Endothelial cell of umbilical vein (primary cell): ENCODE data around the gene EXOC7. TPM values are rescaled to one million over a fixed set of nuclear protein-coding genes. Genes with fewer than 3 reads are reported as not detected.

Experiments used
- BruUV-seq: library from RNA; stranded (reverse); fragments of 400-500 nt; replicated peaks from 2 replicates; lab custom pipeline; 2021; lab: Mats Ljungman, UMichigan
- CTCF ChIA-PET: fragments of 300-600, 350-600 bp; sonication (Branson Sonifier 250); formaldehyde crosslinking; loops from one replicate; lab custom pipeline; 2021; ENCODE audit warnings: antibody characterized with exemption, inconsistent platforms; lab: Charles Lee
- POLR2A ChIA-PET: fragments of 300-600, 350-600 bp; sonication (Branson Sonifier 250); formaldehyde crosslinking; loops from one replicate; lab custom pipeline; 2021; ENCODE audit warnings: antibody characterized with exemption, inconsistent platforms; lab: Charles Lee
- DNase-seq: peaks from one replicate; pipeline ENCODE4 v3.0.0-alpha.2; 2011; ENCODE audit warnings: low read depth, low spot score
- FAIRE-seq: peaks from 2 replicates; lab custom pipeline; 2011; peaks lifted over from hg19 to GRCh38; lab: Jason Lieb, UNC
- H2AFZ ChIP-seq: 2 replicates; pipeline ENCODE4 v1.6.0; 2012; ENCODE audit warnings: low read depth, low read length, control low read depth, inconsistent platforms
- H3K27ac ChIP-seq: 2 replicates; pipeline ENCODE4 v1.5.1; 2011; ENCODE audit warnings: low read depth, mild to moderate bottlenecking, control low read depth, low read length, moderate library complexity; ENCODE audit not compliant: insufficient read depth
- H3K27me3 ChIP-seq, 2 experiments: 2 replicates each; pipeline versions ENCODE4 v1.6.0 to v1.6.1; 2011; ENCODE audit warnings: low read length in 2 of 2, mixed read lengths in 1 of 2; ENCODE audit not compliant: control insufficient read depth in 2 of 2, insufficient read depth in 2 of 2
- H3K36me3 ChIP-seq, 2 experiments: 2 replicates in 1 of 2; 3 replicates in 1 of 2; pipeline ENCODE4 v1.5.1; 2011; ENCODE audit warnings: low read length in 2 of 2, mild to moderate bottlenecking in 1 of 2, moderate library complexity in 1 of 2; ENCODE audit not compliant: control insufficient read depth in 2 of 2, insufficient read depth in 2 of 2; ENCODE audit errors: extremely low read depth in 1 of 2
- H3K4me1 ChIP-seq: 3 replicates; pipeline ENCODE4 v1.5.1; 2011; ENCODE audit warnings: mild to moderate bottlenecking, low read length; ENCODE audit not compliant: control insufficient read depth, insufficient read depth; ENCODE audit errors: extremely low read depth
- H3K4me2 ChIP-seq: 2 replicates; pipeline ENCODE4 v1.6.1; 2011; ENCODE audit warnings: low read length, control low read depth, mixed read lengths; ENCODE audit not compliant: insufficient read depth
- H3K4me3 ChIP-seq, 3 experiments: fragments of 200-600 bp in 1 of 3; sonication (generic), shearing (Covaris generic) in 1 of 3; replicated peaks in 1 of 3; 2 replicates each; pipeline ENCODE4 v1.5.1; 2011 to 2016; ENCODE audit warnings: control low read depth in 3 of 3, low read length in 3 of 3, mild to moderate bottlenecking in 2 of 3, inconsistent platforms in 1 of 3, low read depth in 1 of 3, moderate library complexity in 1 of 3; ENCODE audit not compliant: insufficient read depth in 1 of 3
- H3K79me2 ChIP-seq: 2 replicates; pipeline ENCODE4 v1.6.0; 2012; ENCODE audit warnings: low read length, inconsistent platforms; ENCODE audit not compliant: control insufficient read depth, insufficient read depth
- H3K9ac ChIP-seq: replicated peaks from 2 replicates; pipeline ENCODE3; 2011; ENCODE audit warnings: low read length, control low read depth; ENCODE audit not compliant: insufficient read depth; ENCODE audit errors: extremely low read depth
- H3K9me1 ChIP-seq: replicated peaks from 3 replicates; pipeline ENCODE4 v1.6.0; 2011; ENCODE audit warnings: mild to moderate bottlenecking, low read length; ENCODE audit not compliant: control insufficient read depth, insufficient read depth; ENCODE audit errors: extremely low read depth
- H3K9me3 ChIP-seq: replicated peaks from 2 replicates; pipeline ENCODE4 v1.5.1; 2012; ENCODE audit warnings: low read length, inconsistent platforms; ENCODE audit not compliant: control insufficient read depth, insufficient read depth
- H4K20me1 ChIP-seq: replicated peaks from 2 replicates; pipeline ENCODE3; 2011; ENCODE audit warnings: mild to moderate bottlenecking, low read length; ENCODE audit not compliant: control insufficient read depth, insufficient read depth; ENCODE audit errors: extremely low read depth
- EZH2 ChIP-seq: IDR thresholded peaks from 2 replicates; pipeline ENCODE4 v1.6.1; 2012; ENCODE audit warnings: borderline replicate concordance, low read depth, mild to moderate bottlenecking, moderate library complexity, low read length, inconsistent platforms; ENCODE audit not compliant: severe bottlenecking
- FOS ChIP-seq: IDR thresholded peaks from 2 replicates; pipeline ENCODE4 v1.6.1; 2011; ENCODE audit warnings: mild to moderate bottlenecking, low read length, moderate library complexity, borderline replicate concordance; ENCODE audit not compliant: insufficient read depth
- GATA2 ChIP-seq: IDR thresholded peaks from 2 replicates; pipeline ENCODE4 v1.7.0; 2011; ENCODE audit warnings: low read depth, mild to moderate bottlenecking, moderate library complexity, mixed read lengths, low read length; ENCODE audit not compliant: insufficient read length, insufficient read depth
- JUN ChIP-seq: IDR thresholded peaks from 2 replicates; pipeline ENCODE4 v1.6.1; 2011; ENCODE audit warnings: borderline replicate concordance, low read depth; ENCODE audit not compliant: insufficient read length, insufficient read depth
- MAX ChIP-seq: IDR thresholded peaks from 2 replicates; pipeline ENCODE4 v1.6.1; 2011; ENCODE audit not compliant: insufficient read depth, insufficient read length
- MYC ChIP-seq: IDR thresholded peaks from one replicate; pipeline ENCODE4 v1.6.1; 2011; ENCODE audit warnings: mild to moderate bottlenecking, low read depth, low read length
- POLR2A ChIP-seq: IDR thresholded peaks from 2 replicates; pipeline ENCODE4 v1.6.1; 2012; ENCODE audit warnings: low read depth, mild to moderate bottlenecking, control low read depth, low read length
- POLR2AphosphoS5 ChIP-seq: IDR thresholded peaks from 2 replicates; pipeline ENCODE4 v1.6.1; 2012; ENCODE audit warnings: low read depth, mild to moderate bottlenecking, control low read depth, low read length, moderate library complexity; ENCODE audit not compliant: insufficient read depth
- dilution Hi-C: fragments of 300-500 bp; cut with MboI; formaldehyde crosslinking; loops from one replicate; pipeline ENCODE4 v1.15.0; 2019; ENCODE audit warnings: low sequenced_read_pairs; ENCODE audit not compliant: extremely low pct_ligation_motif_present
- intact Hi-C: fragments of 100-400 bp; cut with micrococcal nuclease; formaldehyde crosslinking; loops from one replicate; pipeline ENCODE4 v1.10.0; 2022
- polyA plus RNA-seq, 4 experiments: library from polyadenylated mRNA; depleted of rRNA in 3 of 4; stranded (reverse) in 3 of 4; unstranded in 1 of 4; fragments of >200 nt; gene quantifications; 2 replicates each; pipeline versions ENCODE4 v1.2.1 to v1.2.3, GENCODE V29; 2011 to 2012; ENCODE audit warnings: missing spikeins in 1 of 4
- total RNA-seq: library from RNA; stranded (reverse); gene quantifications from 2 replicates; pipeline ENCODE4 v1.2.3, GENCODE V29; 2021
- TF ChIP-seq, protein P1 (sequence below), 2 donors: IDR thresholded peaks; 1 replicate in 1 of 2; 2 replicates in 1 of 2; pipeline ENCODE4 v1.5.1; 2011; ENCODE audit warnings: low read length in 2 of 2, mild to moderate bottlenecking in 2 of 2, moderate library complexity in 2 of 2, control low read depth in 1 of 2, inconsistent platforms in 1 of 2, low read depth in 1 of 2; ENCODE audit not compliant: insufficient read depth in 1 of 2; ENCODE audit errors: extremely low read depth in 1 of 2

EXOC7 gene
- total and polyA plus RNA-seq, 2 donors (not counting 3 experiments of a cell fraction or from before 2014, with no cell fraction given), result 91.5 to 137 TPM

DNA sequence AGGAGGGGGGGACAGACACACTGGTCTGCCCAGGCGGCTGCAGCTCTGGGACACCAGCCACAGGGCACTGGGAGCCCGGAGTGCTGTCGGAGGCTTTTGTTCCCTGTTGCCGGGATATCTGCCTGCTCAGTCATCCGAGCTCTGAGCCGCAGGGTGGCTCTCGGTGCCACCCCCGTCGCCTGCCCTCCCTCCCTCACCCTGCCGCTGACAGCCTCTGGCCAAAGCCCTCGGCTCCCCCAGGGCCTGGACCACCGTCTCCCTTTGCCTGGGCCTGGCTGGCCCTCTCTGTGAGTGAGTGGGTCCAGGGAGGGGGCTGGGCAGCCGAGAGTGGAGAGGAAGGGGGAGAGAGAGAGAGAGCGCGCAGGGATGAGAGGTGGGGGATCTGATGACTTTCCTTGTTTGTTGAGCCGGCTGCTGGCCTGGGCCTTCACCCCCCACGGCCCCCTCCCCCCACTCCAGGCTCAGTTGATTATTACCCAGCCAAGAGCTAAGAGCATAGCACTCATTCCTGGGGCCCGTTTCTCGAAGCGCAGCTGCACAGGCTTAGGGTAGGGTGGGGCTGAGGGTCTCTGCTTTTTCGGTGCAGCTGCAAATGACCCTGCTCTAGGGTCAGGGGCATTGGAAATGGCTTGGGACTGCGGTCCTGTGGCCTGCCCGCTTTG is 34.8 kb upstream of the EXOC7 start:
- H3K36me3 ChIP-seq, result no peaks in the 10 kb centered on the region
- no peaks in the 10 kb centered on the region for H4K20me1 ChIP-seq
- no peak for FAIRE-seq
- H3K9me1 ChIP-seq, result no peaks in the 10 kb centered on the region
- H3K9ac ChIP-seq, result no peak overlapping the region
- CTCF ChIA-PET, result interaction anchor here (1.5 kb wide), 1 partner anchor 141 kb away, joined by 3 read pairs; no protein-coding TSS in a partner anchor
- no peak overlapping the region for H3K4me2 ChIP-seq
- no peak for DNase-seq
- intact Hi-C loops (no loop called here), dilution Hi-C loops (no loop called here)
- H3K79me2 ChIP-seq, result no peaks in the 10 kb centered on the region
- POLR2A ChIA-PET, result no interaction called here
- no peak overlapping the region for H3K27ac ChIP-seq
- BruUV-seq, result no TSS peak
- peaks cover 4% of the 10 kb centered on the region for H3K4me1 ChIP-seq
- TF ChIP-seq POLR2A (no peak), JUN (no peak), POLR2AphosphoS5 (no peak), FOS (no peak), MAX (no peak), EZH2 (no peak), GATA2 (no peak), MYC (no peak)
- TF ChIP-seq, protein P1, sequence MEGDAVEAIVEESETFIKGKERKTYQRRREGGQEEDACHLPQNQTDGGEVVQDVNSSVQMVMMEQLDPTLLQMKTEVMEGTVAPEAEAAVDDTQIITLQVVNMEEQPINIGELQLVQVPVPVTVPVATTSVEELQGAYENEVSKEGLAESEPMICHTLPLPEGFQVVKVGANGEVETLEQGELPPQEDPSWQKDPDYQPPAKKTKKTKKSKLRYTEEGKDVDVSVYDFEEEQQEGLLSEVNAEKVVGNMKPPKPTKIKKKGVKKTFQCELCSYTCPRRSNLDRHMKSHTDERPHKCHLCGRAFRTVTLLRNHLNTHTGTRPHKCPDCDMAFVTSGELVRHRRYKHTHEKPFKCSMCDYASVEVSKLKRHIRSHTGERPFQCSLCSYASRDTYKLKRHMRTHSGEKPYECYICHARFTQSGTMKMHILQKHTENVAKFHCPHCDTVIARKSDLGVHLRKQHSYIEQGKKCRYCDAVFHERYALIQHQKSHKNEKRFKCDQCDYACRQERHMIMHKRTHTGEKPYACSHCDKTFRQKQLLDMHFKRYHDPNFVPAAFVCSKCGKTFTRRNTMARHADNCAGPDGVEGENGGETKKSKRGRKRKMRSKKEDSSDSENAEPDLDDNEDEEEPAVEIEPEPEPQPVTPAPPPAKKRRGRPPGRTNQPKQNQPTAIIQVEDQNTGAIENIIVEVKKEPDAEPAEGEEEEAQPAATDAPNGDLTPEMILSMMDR (IDR thresholded peaks at IDR 0.05; ENCODE audit: extremely low read depth in 1 of 2, insufficient read depth in 1 of 2, low read depth in 1 of 2, low read length in 2 of 2), result no peak
- peaks cover 17 to 26% of the 10 kb centered on the region in 2 experiments for H3K27me3 ChIP-seq
- no peaks in the 10 kb centered on the region for H3K9me3 ChIP-seq
- no peak overlapping the region for H3K4me3 ChIP-seq
- no peak overlapping the region for H2AFZ ChIP-seq
